HG03280 (cell line): ENCODE data around the gene PDHA1.

Experiments used
- ATAC-seq: cut with Tn5 transposase; IDR thresholded peaks from one replicate; pipeline ENCODE4 v1.9.1; 2021; ENCODE audit warnings: mild to moderate bottlenecking, moderate library complexity; ENCODE audit not compliant: unreplicated experiment

PDHA1 gene

GRCh38 chrX:19373351-19373891, 29.7 kb downstream of the PDHA1 start:
- ATAC-seq, result no peak

- ATAC-seq, result no peak
Measured at GRCh38 chrX:19375546-19375945, 31.8 kb downstream of the PDHA1 start.

GRCh38 chrX:19377799-19378198, 34.1 kb downstream of the PDHA1 start:
- ATAC-seq, result no peak

GRCh38 chrX:19381326-19381725, 37.6 kb downstream of the PDHA1 start:
- no peak for ATAC-seq

- ATAC-seq, result no peak
Measured at GRCh38 chrX:19382555-19383145, 38.9 kb downstream of the PDHA1 start.

- ATAC-seq, result no peak
Measured at GRCh38 chrX:19386679-19387078, 43.0 kb downstream of the PDHA1 start.

- ATAC-seq, result no peak
Measured at GRCh38 chrX:19388064-19388679, 44.4 kb downstream of the PDHA1 start.

GRCh38 chrX:19388741-19389140, 45.0 kb downstream of the PDHA1 start:
- ATAC-seq, result no peak

GRCh38 chrX:19389227-19389845, 45.6 kb downstream of the PDHA1 start:
- ATAC-seq, result no peak

GRCh38 chrX:19392078-19392477, 48.4 kb downstream of the PDHA1 start:
- no peak for ATAC-seq

- ATAC-seq, result no peak
Measured at GRCh38 chrX:19392703-19393102, 49.0 kb downstream of the PDHA1 start.

GRCh38 chrX:19403696-19404095, 60.0 kb downstream of the PDHA1 start:
- ATAC-seq, result no peak

- ATAC-seq, result no peak
Measured at GRCh38 chrX:19410259-19410658, 66.5 kb downstream of the PDHA1 start.
